GM23338 (cell line): ENCODE results near the gene ZNF555. TPM values are rescaled to one million over a fixed set of nuclear protein-coding genes. Genes with fewer than 3 reads are reported as not detected.

Experiments used
- polyA plus RNA-seq: library from polyadenylated mRNA; unstranded; fragments of >200 nt; fragmentation: Nextera tagmentation; extraction: Ambion mirVana; gene quantifications from 2 replicates; pipeline ENCODE4 v1.2.1, GENCODE V29; 2016
- total RNA-seq: library from RNA; depleted of rRNA; stranded (reverse); fragments of >200 nt; shearing (Covaris generic); gene quantifications from 2 replicates; pipeline ENCODE4 v1.2.3, GENCODE V29; 2014; rRNA removed

The ZNF555 gene
- total and polyA plus RNA-seq, 2 experiments from 2014 or later = 3.5 to 7.5 TPM

Other genes starting within 250 kb of the ZNF555 start
- gene GNG7, start 138.8 kb upstream of the ZNF555 start, total RNA-seq = 5.4 and 8.3 TPM in 2 replicates
- gene GNG7, start 138.8 kb upstream of the ZNF555 start, polyA plus RNA-seq = 5.1 and 5.8 TPM in 2 replicates
- gene DIRAS1, start 120.1 kb upstream of the ZNF555 start, total RNA-seq = 17.1 and 18.6 TPM in 2 replicates
- gene DIRAS1, start 120.1 kb upstream of the ZNF555 start, polyA plus RNA-seq = 2.8 and 3.8 TPM in 2 replicates
- gene SLC39A3, start 101.5 kb upstream of the ZNF555 start, total RNA-seq = 46.5 and 47.4 TPM in 2 replicates
- 30.9 and 33.5 TPM in 2 replicates for gene SLC39A3, start 101.5 kb upstream of the ZNF555 start, polyA plus RNA-seq
- 79.3 and 102 TPM in 2 replicates for gene SGTA, start 58.2 kb upstream of the ZNF555 start, total RNA-seq
- 69.4 and 71.6 TPM in 2 replicates for gene SGTA, start 58.2 kb upstream of the ZNF555 start, polyA plus RNA-seq
- 229 and 268 TPM in 2 replicates for gene THOP1, start 56.0 kb upstream of the ZNF555 start, total RNA-seq
- gene THOP1, start 56.0 kb upstream of the ZNF555 start, polyA plus RNA-seq = 110 and 111 TPM in 2 replicates
- gene ZNF554, start 21.6 kb upstream of the ZNF555 start, total RNA-seq = 3.8 and 7.5 TPM in 2 replicates
- 1.4 and 2.0 TPM in 2 replicates for gene ZNF554, start 21.6 kb upstream of the ZNF555 start, polyA plus RNA-seq
- gene ZNF556, start 25.9 kb downstream of the ZNF555 start, total RNA-seq = not detected in 2 replicates
- gene ZNF556, start 25.9 kb downstream of the ZNF555 start, polyA plus RNA-seq = not detected in 2 replicates
- 7.6 and 10.8 TPM in 2 replicates for gene ZNF57, start 59.5 kb downstream of the ZNF555 start, total RNA-seq
- 4.8 and 6.4 TPM in 2 replicates for gene ZNF57, start 59.5 kb downstream of the ZNF555 start, polyA plus RNA-seq
- 4.1 and 4.5 TPM in 2 replicates for gene ZNF77, start 103.5 kb downstream of the ZNF555 start, total RNA-seq
- gene ZNF77, start 103.5 kb downstream of the ZNF555 start, polyA plus RNA-seq = 3.3 and 3.7 TPM in 2 replicates
- 0.70 and 2.4 TPM in 2 replicates for gene TLE6, start 136.1 kb downstream of the ZNF555 start, total RNA-seq
- gene TLE6, start 136.1 kb downstream of the ZNF555 start, polyA plus RNA-seq = 1.3 and 2.4 TPM in 2 replicates
- gene TLE2, start 187.8 kb downstream of the ZNF555 start, total RNA-seq = 21.3 and 22.8 TPM in 2 replicates
- gene TLE2, start 187.8 kb downstream of the ZNF555 start, polyA plus RNA-seq = 5.2 and 5.6 TPM in 2 replicates
- gene TLE5, start 221.0 kb downstream of the ZNF555 start, total RNA-seq = 151 and 154 TPM in 2 replicates
- gene TLE5, start 221.0 kb downstream of the ZNF555 start, polyA plus RNA-seq = 130 and 132 TPM in 2 replicates